Mesothelial cell of epicardium (in vitro differentiated cells): Measurements from ENCODE around the gene EPOP. TPM values are rescaled to one million over a fixed set of nuclear protein-coding genes. Genes with fewer than 3 reads are reported as not detected.

Source experiments
- DNase-seq, 2 experiments: peaks; one replicate each; pipeline ENCODE4 v3.0.0; 2021; ENCODE audit warnings: low spot score in 2 of 2; ENCODE audit not compliant: unreplicated experiment in 2 of 2
- H3K27ac Mint-ChIP-seq: 2 replicates; pipeline ENCODE4 v1.8.0; 2021; ENCODE audit warnings: mixed read lengths
- H3K27me3 Mint-ChIP-seq: 2 replicates; pipeline ENCODE4 v1.8.0; 2021; ENCODE audit warnings: low read depth, mixed read lengths
- H3K36me3 Mint-ChIP-seq: 2 replicates; pipeline ENCODE4 v1.8.0; 2021; ENCODE audit warnings: mixed read lengths
- H3K4me1 Mint-ChIP-seq: 2 replicates; pipeline ENCODE4 v1.8.0; 2021; ENCODE audit warnings: mixed read lengths
- H3K4me3 Mint-ChIP-seq: 2 replicates; pipeline ENCODE4 v1.8.0; 2021; ENCODE audit warnings: mild to moderate bottlenecking, moderate library complexity, mixed read lengths
- H3K9me3 Mint-ChIP-seq: 2 replicates; pipeline ENCODE4 v1.8.0; 2021; ENCODE audit warnings: mixed read lengths
- total RNA-seq: library from RNA; stranded (reverse); gene quantifications from 3 replicates; pipeline ENCODE4 v1.2.1, GENCODE V29; 2021
- TF ChIP-seq, protein P1 (sequence below): fragments of 200-600 bp; sonication (generic); IDR thresholded peaks from one replicate; pipeline ENCODE4 v1.5.0; 2021; ENCODE audit warnings: antibody characterized with exemption; ENCODE audit not compliant: unreplicated experiment

EPOP gene
- total RNA-seq, 1 donor from 2014 or later: 3.7 TPM

DNA sequence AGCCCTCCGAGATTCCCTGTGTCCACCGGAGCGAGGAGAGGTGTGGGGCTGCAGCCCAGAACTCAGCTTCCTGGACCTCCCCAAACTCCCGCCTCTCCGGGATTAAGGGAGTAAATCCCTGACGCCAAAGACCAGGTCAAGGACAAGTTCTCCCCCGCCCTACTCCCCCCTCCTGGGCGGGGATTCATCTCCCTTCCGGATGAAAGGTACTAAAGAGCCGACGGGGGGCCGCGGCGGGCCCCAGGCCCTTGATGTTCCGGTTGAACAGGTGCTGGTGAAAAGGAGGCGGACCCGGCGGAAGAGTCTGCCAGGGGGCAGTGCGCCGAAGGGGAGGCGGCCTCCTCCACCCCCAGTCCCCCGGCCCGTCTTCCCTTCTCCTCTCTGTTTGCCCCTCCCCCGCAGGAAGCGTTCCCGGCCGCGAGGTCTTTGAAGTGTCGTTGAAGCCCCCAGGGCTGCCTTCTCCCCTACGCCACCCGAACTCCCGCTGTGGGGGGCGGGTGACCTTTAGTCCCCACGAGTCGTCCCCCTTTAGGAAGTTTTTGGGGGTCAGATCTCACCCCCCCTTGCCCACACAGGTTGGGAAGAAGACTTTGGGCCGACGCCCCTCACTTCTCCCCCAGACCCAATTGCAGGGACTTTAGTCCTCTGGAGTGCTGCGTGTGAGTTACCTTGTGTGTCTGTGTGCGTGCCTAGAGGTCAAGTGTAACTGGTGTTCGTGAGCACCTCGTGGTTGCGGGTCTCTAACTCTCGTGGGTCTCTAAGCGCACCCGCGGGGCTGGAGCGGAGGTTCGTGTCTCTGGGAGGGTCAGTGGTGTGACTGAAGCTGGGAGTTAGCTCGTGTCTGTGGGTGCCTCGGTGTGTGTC is 29.2 kb upstream of the EPOP start:
- Mint-ChIP-seq H3K27ac (peak overlapping the region; percentile 97), H3K36me3 (no peaks in the 10 kb centered on the region), H3K4me3 (peak overlapping the region; percentile 90), H3K9me3 (no peaks in the 10 kb centered on the region), H3K4me1 (peaks cover 54% of the 10 kb centered on the region), H3K27me3 (no peaks in the 10 kb centered on the region)
- peak; percentile 73 to 80 for DNase-seq
- TF ChIP-seq, protein P1, sequence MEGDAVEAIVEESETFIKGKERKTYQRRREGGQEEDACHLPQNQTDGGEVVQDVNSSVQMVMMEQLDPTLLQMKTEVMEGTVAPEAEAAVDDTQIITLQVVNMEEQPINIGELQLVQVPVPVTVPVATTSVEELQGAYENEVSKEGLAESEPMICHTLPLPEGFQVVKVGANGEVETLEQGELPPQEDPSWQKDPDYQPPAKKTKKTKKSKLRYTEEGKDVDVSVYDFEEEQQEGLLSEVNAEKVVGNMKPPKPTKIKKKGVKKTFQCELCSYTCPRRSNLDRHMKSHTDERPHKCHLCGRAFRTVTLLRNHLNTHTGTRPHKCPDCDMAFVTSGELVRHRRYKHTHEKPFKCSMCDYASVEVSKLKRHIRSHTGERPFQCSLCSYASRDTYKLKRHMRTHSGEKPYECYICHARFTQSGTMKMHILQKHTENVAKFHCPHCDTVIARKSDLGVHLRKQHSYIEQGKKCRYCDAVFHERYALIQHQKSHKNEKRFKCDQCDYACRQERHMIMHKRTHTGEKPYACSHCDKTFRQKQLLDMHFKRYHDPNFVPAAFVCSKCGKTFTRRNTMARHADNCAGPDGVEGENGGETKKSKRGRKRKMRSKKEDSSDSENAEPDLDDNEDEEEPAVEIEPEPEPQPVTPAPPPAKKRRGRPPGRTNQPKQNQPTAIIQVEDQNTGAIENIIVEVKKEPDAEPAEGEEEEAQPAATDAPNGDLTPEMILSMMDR: no peak

- Mint-ChIP-seq H3K4me1 (peaks cover 54% of the 10 kb centered on the region), H3K36me3 (no peaks in the 10 kb centered on the region), H3K9me3 (no peaks in the 10 kb centered on the region), H3K27ac (peak overlapping the region; percentile 97), H3K27me3 (no peaks in the 10 kb centered on the region), H3K4me3 (peak overlapping the region; percentile 90)
- DNase-seq: no peak
- TF ChIP-seq, protein P1: no peak
Measured at GRCh38 chr17:38702916-38703741, 28.4 kb upstream of the EPOP start.

- Mint-ChIP-seq H3K4me1 (peaks cover 52% of the 10 kb centered on the region), H3K27ac (peak overlapping the region; percentile 97), H3K4me3 (peak overlapping the region; percentile 90), H3K36me3 (no peaks in the 10 kb centered on the region), H3K9me3 (no peaks in the 10 kb centered on the region), H3K27me3 (no peaks in the 10 kb centered on the region)
- TF ChIP-seq, protein P1: no peak
- DNase-seq: peak; percentile 63 to 79
Measured at GRCh38 chr17:38702166-38702915, 27.6 kb upstream of the EPOP start.

- H3K4me1 Mint-ChIP-seq: peaks cover 45% of the 10 kb centered on the region
- H3K4me3 Mint-ChIP-seq: peak overlapping the region; percentile 62
- no peaks in the 10 kb centered on the region for H3K9me3 Mint-ChIP-seq
- H3K27ac Mint-ChIP-seq: peak overlapping the region; percentile 94
- no peaks in the 10 kb centered on the region for H3K36me3 Mint-ChIP-seq
- DNase-seq: no peak
- no peaks in the 10 kb centered on the region for H3K27me3 Mint-ChIP-seq
- TF ChIP-seq, protein P1: no peak
Measured at GRCh38 chr17:38701504-38702165, 26.9 kb upstream of the EPOP start.

DNA sequence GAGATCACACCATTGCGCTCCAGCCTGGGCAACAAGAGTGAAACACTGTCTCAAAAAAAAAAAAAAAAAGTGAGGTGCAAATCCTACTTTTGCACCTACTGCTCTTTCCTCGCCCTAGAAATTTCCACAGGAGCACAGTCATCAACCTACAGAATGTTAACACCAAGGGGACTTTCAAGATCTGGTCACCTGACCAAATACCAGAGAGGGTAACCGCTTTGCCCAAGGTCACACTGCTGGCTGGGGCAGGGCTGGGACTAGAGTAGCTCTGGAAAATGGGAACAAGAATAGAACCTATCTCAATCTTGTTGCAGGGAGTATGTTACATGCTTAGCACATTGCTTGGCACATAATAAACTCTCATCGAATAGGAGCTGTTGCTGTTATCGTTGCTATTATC is 24.0 kb upstream of the EPOP start:
- Mint-ChIP-seq H3K4me1 (peaks cover 37% of the 10 kb centered on the region), H3K4me3 (no peak overlapping the region), H3K27me3 (no peaks in the 10 kb centered on the region), H3K9me3 (no peaks in the 10 kb centered on the region), H3K27ac (peak overlapping the region; percentile 87), H3K36me3 (no peaks in the 10 kb centered on the region)
- no peak for DNase-seq
- TF ChIP-seq, protein P1: no peak
